Right atrium auricular region (tissue), 2 donors: ENCODE measurements around the gene WWOX. TPM values are rescaled to one million over a fixed set of nuclear protein-coding genes. Genes with fewer than 3 reads are reported as not detected.

ENCODE experiments used
- DNase-seq: peaks from one replicate; pipeline ENCODE4 v3.0.0-alpha.2; 2019; ENCODE audit warnings: low spot score
- H3K27ac ChIP-seq, 2 donors: fragments of 200-600 bp; sonication (generic); 1 replicate in 1 of 2; 2 replicates in 1 of 2; pipeline ENCODE4 v1.5.1; 2016 to 2019
- H3K27me3 ChIP-seq, 2 donors: fragments of 200-600 bp; sonication (generic); one replicate each; pipeline versions ENCODE4 v1.5.1 to v1.6.0; 2017 to 2019
- H3K36me3 ChIP-seq: fragments of 200-600 bp; sonication (generic); one replicate; pipeline ENCODE4 v1.5.1; 2016
- H3K4me1 ChIP-seq, 2 donors: fragments of 200-600 bp; sonication (generic); one replicate each; pipeline versions ENCODE4 v1.5.1 to v1.6.0; 2017 to 2019
- H3K4me3 ChIP-seq, 2 donors: fragments of 200-600 bp; sonication (generic); 1 replicate in 1 of 2; 2 replicates in 1 of 2; pipeline ENCODE4 v1.5.1; 2017 to 2019; ENCODE audit warnings: mild to moderate bottlenecking in 1 of 2, moderate library complexity in 1 of 2
- H3K9me3 ChIP-seq, 2 donors: fragments of 200-600 bp; sonication (generic); one replicate each; pipeline ENCODE4 v1.5.1; 2019
- total RNA-seq, 2 donors: library from RNA; depleted of rRNA; stranded (reverse); fragments of >200 nt; gene quantifications; one replicate each; pipeline ENCODE4 v1.1.0, GENCODE V29; 2016
- TF ChIP-seq, protein P1 (sequence below), 2 donors: fragments of 200-600 bp; sonication (generic); IDR thresholded peaks; one replicate each; pipeline ENCODE4 v1.5.1; 2019; ENCODE audit warnings: antibody characterized with exemption in 2 of 2

Gene WWOX
- total RNA-seq, 2 donors from 2014 or later: 14.8 to 20.8 TPM

GRCh38 chr16:78431004-78431670 is 331.7 kb downstream of the WWOX start:
- H3K27ac ChIP-seq: no peak overlapping the region
- DNase-seq: no peak
- H3K4me3 ChIP-seq: no peak overlapping the region
- H3K9me3 ChIP-seq: no peaks in the 10 kb centered on the region
- no peaks in the 10 kb centered on the region for H3K4me1 ChIP-seq
- H3K36me3 ChIP-seq: peaks cover 5% of the 10 kb centered on the region
- no peaks in the 10 kb centered on the region for H3K27me3 ChIP-seq
- TF ChIP-seq, protein P1, sequence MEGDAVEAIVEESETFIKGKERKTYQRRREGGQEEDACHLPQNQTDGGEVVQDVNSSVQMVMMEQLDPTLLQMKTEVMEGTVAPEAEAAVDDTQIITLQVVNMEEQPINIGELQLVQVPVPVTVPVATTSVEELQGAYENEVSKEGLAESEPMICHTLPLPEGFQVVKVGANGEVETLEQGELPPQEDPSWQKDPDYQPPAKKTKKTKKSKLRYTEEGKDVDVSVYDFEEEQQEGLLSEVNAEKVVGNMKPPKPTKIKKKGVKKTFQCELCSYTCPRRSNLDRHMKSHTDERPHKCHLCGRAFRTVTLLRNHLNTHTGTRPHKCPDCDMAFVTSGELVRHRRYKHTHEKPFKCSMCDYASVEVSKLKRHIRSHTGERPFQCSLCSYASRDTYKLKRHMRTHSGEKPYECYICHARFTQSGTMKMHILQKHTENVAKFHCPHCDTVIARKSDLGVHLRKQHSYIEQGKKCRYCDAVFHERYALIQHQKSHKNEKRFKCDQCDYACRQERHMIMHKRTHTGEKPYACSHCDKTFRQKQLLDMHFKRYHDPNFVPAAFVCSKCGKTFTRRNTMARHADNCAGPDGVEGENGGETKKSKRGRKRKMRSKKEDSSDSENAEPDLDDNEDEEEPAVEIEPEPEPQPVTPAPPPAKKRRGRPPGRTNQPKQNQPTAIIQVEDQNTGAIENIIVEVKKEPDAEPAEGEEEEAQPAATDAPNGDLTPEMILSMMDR (IDR thresholded peaks at IDR 0.05): no peak

DNA sequence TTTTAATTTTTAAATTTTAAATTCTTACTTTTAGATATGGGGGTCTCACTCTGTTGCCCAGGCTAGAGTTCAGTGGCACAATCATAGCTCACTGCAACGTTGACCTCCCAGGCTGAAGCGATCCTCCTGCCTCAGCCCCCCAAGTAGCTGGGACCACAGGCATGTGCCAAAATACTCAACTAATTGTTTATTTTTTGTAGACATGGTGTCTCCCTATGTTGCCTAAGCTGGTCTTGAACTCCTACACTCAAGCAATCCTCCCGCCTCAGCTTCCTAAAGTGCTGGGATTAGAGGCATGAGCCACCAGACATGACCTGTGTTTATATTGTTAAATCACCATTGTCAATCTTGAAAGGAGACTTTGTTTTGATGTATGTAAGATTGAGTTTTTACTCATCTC is 332.2 kb downstream of the WWOX start:
- no peaks in the 10 kb centered on the region for H3K27me3 ChIP-seq
- H3K27ac ChIP-seq: no peak overlapping the region
- no peaks in the 10 kb centered on the region for H3K9me3 ChIP-seq
- DNase-seq: no peak
- H3K4me3 ChIP-seq: no peak overlapping the region
- peaks cover 5% of the 10 kb centered on the region for H3K36me3 ChIP-seq
- TF ChIP-seq, protein P1 (IDR thresholded peaks at IDR 0.05): no peak
- no peaks in the 10 kb centered on the region for H3K4me1 ChIP-seq

DNA sequence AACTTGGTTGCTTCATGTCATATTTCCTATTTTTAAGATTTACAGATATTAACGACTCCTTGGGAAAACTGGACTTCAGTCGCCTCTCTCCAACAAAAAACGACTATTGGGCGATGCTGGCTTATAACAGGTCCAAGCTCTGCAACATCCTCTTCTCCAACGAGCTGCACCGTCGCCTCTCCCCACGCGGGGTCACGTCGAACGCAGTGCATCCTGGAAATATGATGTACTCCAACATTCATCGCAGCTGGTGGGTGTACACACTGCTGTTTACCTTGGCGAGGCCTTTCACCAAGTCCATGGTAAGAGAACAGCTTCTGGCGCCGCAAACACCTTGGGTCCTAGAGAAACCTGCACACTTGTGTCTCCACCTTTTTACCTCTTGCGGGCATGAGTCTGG is 333.0 kb downstream of the WWOX start:
- TF ChIP-seq, protein P1 (IDR thresholded peaks at IDR 0.05): no peak
- Histone ChIP-seq H3K4me3 (no peak overlapping the region), H3K36me3 (peaks cover 5% of the 10 kb centered on the region), H3K27me3 (no peaks in the 10 kb centered on the region), H3K27ac (no peak overlapping the region), H3K4me1 (no peaks in the 10 kb centered on the region), H3K9me3 (no peaks in the 10 kb centered on the region)
- DNase-seq: no peak

- TF ChIP-seq, protein P1 (IDR thresholded peaks at IDR 0.05): no peak
- peaks cover 5% of the 10 kb centered on the region for H3K36me3 ChIP-seq
- no peaks in the 10 kb centered on the region for H3K27me3 ChIP-seq
- DNase-seq: no peak
- H3K27ac ChIP-seq: no peak overlapping the region
- no peaks in the 10 kb centered on the region for H3K9me3 ChIP-seq
- no peak overlapping the region for H3K4me3 ChIP-seq
- H3K4me1 ChIP-seq: no peaks in the 10 kb centered on the region
Observed at GRCh38 chr16:78433116-78433515, 333.7 kb downstream of the WWOX start.

DNA sequence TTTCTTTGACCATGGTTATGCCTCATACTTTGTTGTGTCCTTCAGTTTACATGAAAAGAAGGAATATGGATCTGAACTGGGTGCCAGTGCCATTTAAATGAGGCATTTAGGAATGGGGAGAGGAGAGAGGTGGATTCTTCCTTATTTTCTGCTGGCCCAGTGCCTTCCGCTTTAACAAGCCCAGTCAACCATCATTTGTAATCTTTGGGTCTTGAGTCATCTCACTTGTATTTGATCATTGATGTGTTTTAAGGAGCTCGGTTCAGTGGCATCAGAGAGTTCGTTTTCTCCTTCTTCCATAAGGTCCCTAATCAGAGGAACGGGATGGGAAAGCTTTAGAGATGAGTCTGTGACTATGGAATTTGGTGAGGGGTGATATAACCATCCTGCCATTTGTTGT is 334.9 kb downstream of the WWOX start:
- DNase-seq: no peak
- Histone ChIP-seq H3K4me3 (no peak overlapping the region), H3K27me3 (no peaks in the 10 kb centered on the region)

More for the DNA sequence above, 334.9 kb downstream of the WWOX start:
- Histone ChIP-seq H3K36me3 (peaks cover 5% of the 10 kb centered on the region), H3K27ac (no peak overlapping the region), H3K4me1 (no peaks in the 10 kb centered on the region), H3K9me3 (no peaks in the 10 kb centered on the region)
- TF ChIP-seq, protein P1 (IDR thresholded peaks at IDR 0.05): no peak
